GM13976 (cell line): Measurements from ENCODE around the gene ASTN2.
"Not testable (repeated sequence)": the region's sequence is repeated elsewhere in the genome, so short reads cannot be mapped to it uniquely, and the experiment has no call there.

ENCODE experiments used
- DNase-seq: peaks from one replicate; pipeline ENCODE4 v3.0.0; 2012; ENCODE audit warnings: low spot score
- in situ Hi-C: fragments of 300-500 bp; cut with MboI; formaldehyde crosslinking; loops from one replicate; pipeline ENCODE4 v1.12.0; 2022; ENCODE audit warnings: low sequenced_read_pairs, mixed read lengths, inconsistent platforms; ENCODE audit not compliant: unreplicated experiment
- TF ChIP-seq, protein P1 (sequence below): IDR thresholded peaks from 2 replicates; pipeline ENCODE4 v1.5.1; 2012; ENCODE audit warnings: borderline replicate concordance, mild to moderate bottlenecking; ENCODE audit not compliant: insufficient read depth; ENCODE audit errors: extremely low read depth, missing control alignments, control extremely low read depth

ASTN2 gene

DNA sequence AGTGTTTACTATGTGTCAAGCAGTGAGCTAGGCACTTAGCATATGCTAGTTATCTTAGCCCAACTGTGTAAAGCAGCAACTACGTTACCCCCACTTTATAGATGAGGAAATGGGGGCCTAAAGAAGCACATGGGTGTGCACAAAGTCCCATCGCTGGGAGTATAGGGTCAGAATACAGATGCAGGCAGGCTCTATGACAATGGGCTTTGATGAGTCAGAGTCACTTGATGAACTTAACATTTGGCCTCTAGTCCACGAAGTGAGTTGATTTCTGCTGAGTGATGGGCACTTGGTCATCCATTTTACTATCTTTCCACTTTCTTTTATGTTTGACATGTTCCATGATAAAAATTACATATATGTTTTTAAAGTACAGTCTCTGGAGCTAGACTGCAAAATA is 523.4 kb downstream of the ASTN2 start:
- DNase-seq: no peak
- TF ChIP-seq, protein P1, sequence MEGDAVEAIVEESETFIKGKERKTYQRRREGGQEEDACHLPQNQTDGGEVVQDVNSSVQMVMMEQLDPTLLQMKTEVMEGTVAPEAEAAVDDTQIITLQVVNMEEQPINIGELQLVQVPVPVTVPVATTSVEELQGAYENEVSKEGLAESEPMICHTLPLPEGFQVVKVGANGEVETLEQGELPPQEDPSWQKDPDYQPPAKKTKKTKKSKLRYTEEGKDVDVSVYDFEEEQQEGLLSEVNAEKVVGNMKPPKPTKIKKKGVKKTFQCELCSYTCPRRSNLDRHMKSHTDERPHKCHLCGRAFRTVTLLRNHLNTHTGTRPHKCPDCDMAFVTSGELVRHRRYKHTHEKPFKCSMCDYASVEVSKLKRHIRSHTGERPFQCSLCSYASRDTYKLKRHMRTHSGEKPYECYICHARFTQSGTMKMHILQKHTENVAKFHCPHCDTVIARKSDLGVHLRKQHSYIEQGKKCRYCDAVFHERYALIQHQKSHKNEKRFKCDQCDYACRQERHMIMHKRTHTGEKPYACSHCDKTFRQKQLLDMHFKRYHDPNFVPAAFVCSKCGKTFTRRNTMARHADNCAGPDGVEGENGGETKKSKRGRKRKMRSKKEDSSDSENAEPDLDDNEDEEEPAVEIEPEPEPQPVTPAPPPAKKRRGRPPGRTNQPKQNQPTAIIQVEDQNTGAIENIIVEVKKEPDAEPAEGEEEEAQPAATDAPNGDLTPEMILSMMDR: no peak
- in situ Hi-C loops: no loop called here

DNA sequence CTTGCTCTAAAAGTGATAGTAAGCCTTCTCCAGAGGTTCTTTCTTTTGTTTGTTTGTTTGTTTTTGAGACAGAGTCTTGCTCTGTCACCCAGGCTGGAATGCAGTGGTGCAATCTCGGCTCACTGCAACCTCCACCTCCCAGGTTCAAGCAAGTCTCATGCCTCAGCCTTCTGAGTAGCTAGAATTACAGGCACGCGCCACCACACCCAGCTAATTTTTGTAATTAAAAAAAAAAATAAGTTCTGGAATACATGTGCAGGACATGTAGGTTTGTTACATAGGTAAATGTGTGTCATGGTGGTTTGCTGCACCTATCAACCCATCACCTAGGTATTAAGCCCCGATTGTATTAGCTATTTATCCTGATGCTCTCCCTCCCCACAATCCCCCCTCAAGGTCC is 526.4 kb downstream of the ASTN2 start:
- DNase-seq, in situ Hi-C loops: not testable (repeated sequence)

DNA sequence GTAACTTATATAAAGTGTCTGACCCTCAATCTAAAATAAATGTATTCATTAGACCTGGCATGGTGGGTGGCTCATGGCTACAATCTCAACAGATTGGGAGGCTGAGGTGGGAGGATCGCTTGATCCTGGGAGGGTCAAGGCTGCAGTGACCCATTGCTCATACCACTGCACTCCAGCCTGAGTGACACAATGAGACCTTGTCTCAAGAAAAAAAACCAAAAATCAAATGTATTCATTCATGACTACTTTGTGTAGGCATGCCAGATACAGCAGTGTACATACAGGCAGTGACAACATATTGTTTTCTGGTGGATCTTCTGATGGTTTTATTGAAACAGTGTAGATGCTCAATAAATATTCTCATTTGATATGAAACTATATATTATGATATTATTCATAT is 526.8 kb downstream of the ASTN2 start:
- no peak for DNase-seq
- TF ChIP-seq, protein P1: no peak
- in situ Hi-C loops: no loop called here

DNA sequence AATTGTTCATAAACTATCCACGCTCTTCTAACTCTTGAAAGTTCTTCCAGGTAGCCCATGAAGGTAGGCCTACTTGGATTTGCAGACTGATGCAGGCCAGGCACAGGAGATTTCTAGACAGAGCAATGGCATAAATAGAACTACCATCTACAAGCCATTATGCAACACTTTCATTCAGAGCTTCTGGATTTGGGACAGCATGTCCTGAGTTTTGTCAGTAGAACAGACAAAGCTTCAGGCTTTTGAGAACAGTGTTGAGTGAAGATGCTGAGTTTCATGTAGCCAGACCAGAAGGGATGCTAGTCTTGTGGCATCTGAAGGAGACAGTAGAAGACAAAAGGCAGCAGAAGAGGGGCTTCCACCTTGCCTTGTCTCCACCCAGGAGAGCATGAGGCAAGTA is 531.2 kb downstream of the ASTN2 start:
- no peak for DNase-seq
- TF ChIP-seq, protein P1: no peak
- in situ Hi-C loops: no loop called here

DNA sequence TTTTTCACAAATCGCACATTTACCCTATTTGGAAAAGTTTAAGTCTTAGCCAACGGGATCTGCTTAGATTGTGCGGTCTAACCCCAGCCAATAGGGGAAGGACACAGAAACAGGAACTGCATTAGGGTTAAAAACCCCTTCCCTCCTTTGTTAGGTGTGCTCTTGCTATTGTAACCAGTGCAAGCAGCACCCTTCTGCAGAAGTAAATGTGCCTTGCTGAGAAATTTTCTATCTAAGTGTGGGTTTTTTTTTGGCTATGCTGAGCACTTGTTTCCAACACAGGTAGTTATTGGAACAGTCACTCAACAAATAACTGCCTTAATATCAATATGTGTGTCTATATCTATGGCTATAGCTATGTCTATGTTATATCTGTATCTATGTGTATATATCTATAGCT is 537.8 kb downstream of the ASTN2 start:
- no peak for DNase-seq
- TF ChIP-seq, protein P1: no peak
- in situ Hi-C loops: no loop called here

DNA sequence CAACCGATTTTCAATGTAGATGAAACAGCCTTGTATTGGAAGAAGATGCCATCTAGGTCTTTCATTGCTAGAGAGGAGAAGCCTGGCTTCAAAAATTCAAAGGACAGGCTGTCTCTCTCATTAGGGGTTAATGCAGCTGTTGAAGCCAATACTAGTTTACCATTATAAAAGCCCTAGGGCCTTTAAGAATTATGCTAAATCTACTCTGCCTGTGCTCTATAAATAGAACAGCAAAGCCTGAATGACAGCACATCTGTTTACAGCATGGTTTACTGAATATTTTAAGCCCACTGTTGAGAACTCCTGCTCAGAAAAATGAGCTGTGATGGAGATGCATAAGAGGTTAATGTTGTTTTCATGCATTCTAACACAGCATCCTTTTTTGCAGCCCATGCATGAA is 539.3 kb downstream of the ASTN2 start:
- in situ Hi-C loops: no loop called here
- TF ChIP-seq, protein P1: no peak
- DNase-seq: no peak

DNA sequence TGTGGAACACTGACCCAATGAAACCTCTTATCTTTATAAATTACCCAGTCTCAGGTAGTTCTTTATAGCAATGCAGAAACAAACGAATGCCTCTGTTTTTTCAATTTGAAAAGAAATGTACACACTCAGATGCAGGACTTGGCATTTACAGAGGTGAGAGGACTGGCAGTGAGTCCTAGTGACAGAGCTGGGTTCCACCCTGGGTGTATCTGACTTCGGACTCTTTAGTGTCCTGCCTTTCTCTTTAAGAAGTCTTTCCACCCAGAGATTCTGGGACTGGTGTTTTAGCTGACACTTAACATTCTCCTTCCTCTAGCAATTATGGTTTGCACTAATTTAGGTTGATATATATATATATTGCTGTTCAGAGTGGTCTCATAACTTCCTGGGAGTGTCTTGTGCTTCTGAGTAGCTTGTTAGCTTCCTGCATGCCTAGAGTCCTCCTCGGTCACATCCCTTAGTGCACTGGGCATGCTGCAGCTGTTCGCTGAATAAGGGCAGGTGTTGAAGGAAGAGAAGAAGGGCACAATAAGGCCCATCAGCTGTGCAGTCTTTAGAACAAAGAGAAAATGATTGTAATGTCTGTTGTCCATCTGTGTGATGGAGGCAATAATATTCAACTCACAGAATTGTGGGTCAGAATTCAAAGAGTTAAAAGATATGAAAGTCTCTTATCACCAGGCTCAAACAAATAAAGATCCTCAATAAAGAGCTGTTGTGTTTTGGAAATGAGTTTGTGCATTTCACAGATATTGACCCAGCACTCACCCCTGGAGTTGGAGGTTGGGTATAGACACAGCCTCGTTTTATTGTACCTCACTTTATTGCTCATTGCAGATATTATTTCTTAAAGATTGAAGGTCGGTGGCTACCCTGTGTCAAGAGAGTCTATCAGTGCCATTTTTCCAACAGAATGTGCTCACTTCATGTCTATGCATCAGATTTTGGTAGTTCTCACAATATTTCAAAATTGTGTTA is 540.6 kb downstream of the ASTN2 start:
- in situ Hi-C loops: no loop called here
- TF ChIP-seq, protein P1: no peak
- DNase-seq: no peak
